NCI-H128 (cell line): ENCODE measurements around the gene EIPR1.

Source experiments
- DNase-seq: peaks from one replicate; lab custom pipeline; 2025; ENCODE audit not compliant: unreplicated experiment; lab: John Stamatoyannopoulos, UW

EIPR1 gene

GRCh38 chr2:3168230-3168891 is 209.3 kb downstream of the EIPR1 start:
- no peak for DNase-seq

GRCh38 chr2:3163401-3163800 is 214.2 kb downstream of the EIPR1 start:
- DNase-seq: no peak

- no peak for DNase-seq
Measured at GRCh38 chr2:3162442-3163077, 215.1 kb downstream of the EIPR1 start.

- DNase-seq: no peak
Measured at GRCh38 chr2:3160751-3161330, 216.8 kb downstream of the EIPR1 start.

GRCh38 chr2:3159782-3160545 is 217.7 kb downstream of the EIPR1 start:
- no peak for DNase-seq

- no peak for DNase-seq
Measured at GRCh38 chr2:3154700-3155099, 222.9 kb downstream of the EIPR1 start.

- no peak for DNase-seq
Measured at GRCh38 chr2:3154146-3154545, 223.5 kb downstream of the EIPR1 start.

GRCh38 chr2:3151153-3151918 is 226.3 kb downstream of the EIPR1 start:
- DNase-seq: no peak

GRCh38 chr2:3149441-3150217 is 228.0 kb downstream of the EIPR1 start:
- DNase-seq: no peak

- DNase-seq: no peak
Measured at GRCh38 chr2:3148716-3149115, 228.9 kb downstream of the EIPR1 start.

GRCh38 chr2:3147651-3148530 is 229.7 kb downstream of the EIPR1 start:
- DNase-seq: no peak

GRCh38 chr2:3146772-3147650 is 230.6 kb downstream of the EIPR1 start:
- DNase-seq: no peak

- DNase-seq: no peak
Measured at GRCh38 chr2:3146175-3146574, 231.4 kb downstream of the EIPR1 start.

GRCh38 chr2:3145471-3146021 is 232.1 kb downstream of the EIPR1 start:
- DNase-seq: no peak

GRCh38 chr2:3144856-3145255 is 232.8 kb downstream of the EIPR1 start:
- no peak for DNase-seq

GRCh38 chr2:3143602-3144001 is 234.0 kb downstream of the EIPR1 start:
- DNase-seq: no peak

- DNase-seq: no peak
Measured at GRCh38 chr2:3142961-3143571, 234.6 kb downstream of the EIPR1 start.

- no peak for DNase-seq
Measured at GRCh38 chr2:3142210-3142609, 235.4 kb downstream of the EIPR1 start.
